ENCODE data around the gene CCDC88C.
"Not testable (repeated sequence)": the region's sequence is repeated elsewhere in the genome, so short reads cannot be mapped to it uniquely, and the experiment has no call there.

Gene CCDC88C

DNA sequence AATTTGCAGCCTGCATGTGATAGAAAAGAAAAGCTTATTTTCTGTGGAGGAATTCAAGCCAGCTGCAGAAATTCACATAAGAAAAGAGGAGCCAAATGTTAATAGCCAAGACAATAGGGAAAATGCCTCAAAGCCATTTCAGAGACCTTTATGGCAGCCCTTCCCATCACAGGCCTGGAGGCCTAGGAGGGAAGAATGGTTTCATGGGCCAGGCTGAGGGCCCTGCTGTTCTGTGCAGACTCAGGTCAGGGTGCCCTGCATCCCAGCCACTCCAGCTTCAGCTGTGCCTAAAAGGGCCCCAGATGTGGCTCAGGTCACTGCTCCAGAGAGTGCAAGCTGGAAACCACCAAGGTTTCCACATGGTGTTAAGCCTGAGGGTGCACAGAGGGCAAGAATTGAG, 21.2 kb upstream of the CCDC88C start:
- Histone ChIP-seq H3K36me3 (ENCODE audit: insufficient read depth, low read length) (no peaks in the 10 kb centered on the region), H3K4me1 (ENCODE audit: insufficient read depth, low read length) (no peaks in the 10 kb centered on the region), H3K4me3 (ENCODE audit: low read depth in 1 of 2, low read length in 2 of 2) (no peak overlapping the region), H3K4me2 (ENCODE audit: insufficient read depth, low read length) (no peak overlapping the region), H3K9me3 (ENCODE audit: insufficient read depth, low read length, severe bottlenecking) (peaks cover 11% of the 10 kb centered on the region), H4K20me1 (ENCODE audit: insufficient read depth, low read length) (no peaks in the 10 kb centered on the region), H2AFZ (ENCODE audit: low read depth, low read length) (no peak overlapping the region), H3K79me2 (ENCODE audit: insufficient read depth, low read length) (no peaks in the 10 kb centered on the region), H3K9ac (ENCODE audit: low read depth, low read length) (no peak overlapping the region), H3K27ac (ENCODE audit: low read length) (no peak overlapping the region), H3K27me3 (ENCODE audit: insufficient read depth, low read length, poor library complexity) (no peaks in the 10 kb centered on the region)
- DNase-seq, result no peak
- no peak for ATAC-seq (ENCODE audit: insufficient read depth, low read depth)
- TF ChIP-seq, protein P1, sequence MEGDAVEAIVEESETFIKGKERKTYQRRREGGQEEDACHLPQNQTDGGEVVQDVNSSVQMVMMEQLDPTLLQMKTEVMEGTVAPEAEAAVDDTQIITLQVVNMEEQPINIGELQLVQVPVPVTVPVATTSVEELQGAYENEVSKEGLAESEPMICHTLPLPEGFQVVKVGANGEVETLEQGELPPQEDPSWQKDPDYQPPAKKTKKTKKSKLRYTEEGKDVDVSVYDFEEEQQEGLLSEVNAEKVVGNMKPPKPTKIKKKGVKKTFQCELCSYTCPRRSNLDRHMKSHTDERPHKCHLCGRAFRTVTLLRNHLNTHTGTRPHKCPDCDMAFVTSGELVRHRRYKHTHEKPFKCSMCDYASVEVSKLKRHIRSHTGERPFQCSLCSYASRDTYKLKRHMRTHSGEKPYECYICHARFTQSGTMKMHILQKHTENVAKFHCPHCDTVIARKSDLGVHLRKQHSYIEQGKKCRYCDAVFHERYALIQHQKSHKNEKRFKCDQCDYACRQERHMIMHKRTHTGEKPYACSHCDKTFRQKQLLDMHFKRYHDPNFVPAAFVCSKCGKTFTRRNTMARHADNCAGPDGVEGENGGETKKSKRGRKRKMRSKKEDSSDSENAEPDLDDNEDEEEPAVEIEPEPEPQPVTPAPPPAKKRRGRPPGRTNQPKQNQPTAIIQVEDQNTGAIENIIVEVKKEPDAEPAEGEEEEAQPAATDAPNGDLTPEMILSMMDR (IDR thresholded peaks at IDR 0.05; ENCODE audit: borderline replicate concordance, extremely low read depth, low read length, poor library complexity, severe bottlenecking), result no peak
- TF ChIP-seq EZH2 (IDR thresholded peaks at IDR 0.05; ENCODE audit: borderline replicate concordance, low read depth, low read length, severe bottlenecking), result no peak

DNA sequence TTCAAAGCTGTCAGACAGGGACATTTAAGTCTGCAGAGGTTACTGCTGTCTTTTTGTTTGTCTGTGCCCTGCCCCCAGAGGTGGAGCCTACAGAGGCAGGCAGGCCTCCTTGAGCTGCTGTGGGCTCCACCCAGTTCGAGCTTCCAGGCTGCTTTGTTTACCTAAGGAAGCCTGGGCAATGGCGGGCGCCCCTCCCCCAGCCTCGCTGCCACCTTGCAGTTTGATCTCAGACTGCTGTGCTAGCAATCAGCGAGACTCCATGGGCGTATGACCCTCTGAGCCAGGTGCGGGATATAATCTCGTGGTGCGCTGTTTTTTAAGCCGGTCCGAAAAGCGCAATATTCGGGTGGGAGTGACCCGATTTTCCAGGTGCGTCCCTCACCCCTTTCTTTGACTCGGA, 18.6 kb upstream of the CCDC88C start:
- H3K4me1 ChIP-seq (ENCODE audit: insufficient read depth, low read length); H3K4me3 ChIP-seq (ENCODE audit: low read depth in 1 of 2, low read length in 2 of 2); H2AFZ ChIP-seq (ENCODE audit: low read depth, low read length); H4K20me1 ChIP-seq (ENCODE audit: insufficient read depth, low read length); H3K9ac ChIP-seq (ENCODE audit: low read depth, low read length); H3K27me3 ChIP-seq (ENCODE audit: insufficient read depth, low read length, poor library complexity); H3K79me2 ChIP-seq (ENCODE audit: insufficient read depth, low read length); H3K36me3 ChIP-seq (ENCODE audit: insufficient read depth, low read length); ATAC-seq (ENCODE audit: insufficient read depth, low read depth); DNase-seq; H3K4me2 ChIP-seq (ENCODE audit: insufficient read depth, low read length); H3K27ac ChIP-seq (ENCODE audit: low read length): not testable (repeated sequence)
- H3K9me3 ChIP-seq (ENCODE audit: insufficient read depth, low read length, severe bottlenecking), result peaks cover 11% of the 10 kb centered on the region

DNA sequence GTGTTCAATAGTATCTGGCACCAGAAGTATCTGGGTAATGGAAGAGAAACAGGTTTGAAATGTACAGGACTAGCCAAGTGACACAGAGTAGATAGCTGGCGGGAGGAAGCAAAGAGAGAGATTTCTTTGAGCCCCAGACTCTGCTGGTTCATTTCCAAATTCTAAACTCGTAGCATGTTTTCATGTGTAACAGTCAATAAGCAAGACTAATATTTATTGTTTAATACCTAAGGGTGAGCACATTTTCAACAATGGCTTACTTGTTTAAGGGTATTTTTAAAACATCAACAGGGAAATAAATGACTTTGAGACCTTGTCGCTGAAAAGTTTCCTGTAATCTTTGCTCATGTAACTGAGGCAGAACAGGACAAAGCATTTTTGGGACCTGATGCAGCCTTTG, 11.8 kb upstream of the CCDC88C start:
- ATAC-seq (ENCODE audit: insufficient read depth, low read depth), result no peak
- no peaks in the 10 kb centered on the region for H4K20me1 ChIP-seq (ENCODE audit: insufficient read depth, low read length)
- no peak overlapping the region for H3K4me2 ChIP-seq (ENCODE audit: insufficient read depth, low read length)
- no peak overlapping the region for H3K27ac ChIP-seq (ENCODE audit: low read length)
- H3K9ac ChIP-seq (ENCODE audit: low read depth, low read length), result no peak overlapping the region
- H3K27me3 ChIP-seq (ENCODE audit: insufficient read depth, low read length, poor library complexity), result no peaks in the 10 kb centered on the region
- no peaks in the 10 kb centered on the region for H3K4me1 ChIP-seq (ENCODE audit: insufficient read depth, low read length)
- H3K79me2 ChIP-seq (ENCODE audit: insufficient read depth, low read length), result no peaks in the 10 kb centered on the region
- H2AFZ ChIP-seq (ENCODE audit: low read depth, low read length), result no peak overlapping the region
- TF ChIP-seq, protein P1 (IDR thresholded peaks at IDR 0.05; ENCODE audit: borderline replicate concordance, extremely low read depth, low read length, poor library complexity, severe bottlenecking), result no peak
- TF ChIP-seq EZH2 (IDR thresholded peaks at IDR 0.05; ENCODE audit: borderline replicate concordance, low read depth, low read length, severe bottlenecking), result no peak
- H3K9me3 ChIP-seq (ENCODE audit: insufficient read depth, low read length, severe bottlenecking), result no peaks in the 10 kb centered on the region
- H3K4me3 ChIP-seq (ENCODE audit: low read depth in 1 of 2, low read length in 2 of 2), result no peak overlapping the region
- no peaks in the 10 kb centered on the region for H3K36me3 ChIP-seq (ENCODE audit: insufficient read depth, low read length)
- DNase-seq, result no peak

DNA sequence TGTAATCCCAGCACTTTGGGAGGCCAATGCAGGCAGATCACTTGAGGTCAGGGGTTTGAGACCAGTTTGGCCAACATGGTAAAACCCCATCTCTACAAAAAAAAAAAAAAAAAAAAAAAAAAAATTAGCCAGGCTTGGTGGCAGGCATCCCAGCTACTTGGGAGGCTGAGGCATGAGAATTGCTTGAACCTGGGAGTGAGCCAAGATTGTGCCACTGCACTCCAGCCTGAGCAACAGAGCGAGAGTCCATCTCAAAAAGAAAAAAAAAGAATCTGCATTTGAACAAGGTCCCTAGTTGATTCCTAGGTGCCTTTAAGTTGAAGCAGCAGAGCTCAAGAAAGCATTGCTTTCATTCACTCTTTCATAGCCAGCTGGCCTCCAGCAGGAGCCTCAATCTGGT, 11.3 kb upstream of the CCDC88C start:
- not testable (repeated sequence) for H3K4me3 ChIP-seq (ENCODE audit: low read depth in 1 of 2, low read length in 2 of 2); DNase-seq; H3K9me3 ChIP-seq (ENCODE audit: insufficient read depth, low read length, severe bottlenecking); H3K4me2 ChIP-seq (ENCODE audit: insufficient read depth, low read length); H3K79me2 ChIP-seq (ENCODE audit: insufficient read depth, low read length); H3K27ac ChIP-seq (ENCODE audit: low read length); H3K36me3 ChIP-seq (ENCODE audit: insufficient read depth, low read length); H2AFZ ChIP-seq (ENCODE audit: low read depth, low read length); H3K4me1 ChIP-seq (ENCODE audit: insufficient read depth, low read length); H4K20me1 ChIP-seq (ENCODE audit: insufficient read depth, low read length); H3K9ac ChIP-seq (ENCODE audit: low read depth, low read length); ATAC-seq (ENCODE audit: insufficient read depth, low read depth); H3K27me3 ChIP-seq (ENCODE audit: insufficient read depth, low read length, poor library complexity)

DNA sequence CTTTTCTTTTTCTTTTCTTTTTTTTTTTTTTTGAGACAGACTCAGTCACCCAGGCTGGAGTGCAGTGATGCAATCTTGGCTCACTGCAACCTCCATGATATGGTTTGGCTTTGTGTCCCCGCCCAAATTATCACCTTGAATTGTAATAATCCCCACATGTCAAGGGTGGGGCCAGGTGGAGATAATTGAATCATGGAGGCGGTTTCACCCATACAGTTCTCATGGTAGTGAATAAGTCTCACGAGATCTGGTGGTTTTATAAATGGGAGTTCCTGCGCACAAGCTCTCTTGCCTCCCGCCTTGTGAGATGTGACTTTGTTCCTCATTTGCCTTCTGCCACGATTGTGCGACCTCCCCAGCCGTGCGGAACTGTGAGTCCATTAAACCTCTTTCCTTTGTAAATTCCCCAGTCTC, 7.9 kb upstream of the CCDC88C start:
- not testable (repeated sequence) for H3K4me2 ChIP-seq (ENCODE audit: insufficient read depth, low read length); DNase-seq

More for the DNA sequence above, 7.9 kb upstream of the CCDC88C start:
- H4K20me1 ChIP-seq (ENCODE audit: insufficient read depth, low read length); H3K4me1 ChIP-seq (ENCODE audit: insufficient read depth, low read length); H3K79me2 ChIP-seq (ENCODE audit: insufficient read depth, low read length); ATAC-seq (ENCODE audit: insufficient read depth, low read depth); H3K27ac ChIP-seq (ENCODE audit: low read length); H3K27me3 ChIP-seq (ENCODE audit: insufficient read depth, low read length, poor library complexity); H3K36me3 ChIP-seq (ENCODE audit: insufficient read depth, low read length); H3K9ac ChIP-seq (ENCODE audit: low read depth, low read length); H3K4me3 ChIP-seq (ENCODE audit: low read depth in 1 of 2, low read length in 2 of 2); H2AFZ ChIP-seq (ENCODE audit: low read depth, low read length); H3K9me3 ChIP-seq (ENCODE audit: insufficient read depth, low read length, severe bottlenecking): not testable (repeated sequence)

Data from DND-41 (cell line).